IgD-negative memory B cell (primary cell): Measurements from ENCODE around the gene KIAA1328. TPM values are rescaled to one million over a fixed set of nuclear protein-coding genes. Genes with fewer than 3 reads are reported as not detected.
"Not testable (repeated sequence)": the region's sequence is repeated elsewhere in the genome, so short reads cannot be mapped to it uniquely, and the experiment has no call there.

Experiments
- H3K27ac Mint-ChIP-seq, 3 donors: one replicate each; pipeline ENCODE4 v1.8.0; 2020 to 2022; ENCODE audit warnings: mild to moderate bottlenecking in 3 of 3, mixed read lengths in 3 of 3, moderate library complexity in 1 of 3
- H3K27me3 Mint-ChIP-seq: one replicate; pipeline ENCODE4 v1.8.0; 2021; ENCODE audit warnings: mixed read lengths
- H3K36me3 Mint-ChIP-seq: one replicate; pipeline ENCODE4 v1.8.0; 2020; ENCODE audit warnings: mild to moderate bottlenecking, mixed read lengths
- H3K4me1 Mint-ChIP-seq, 3 donors: one replicate each; pipeline ENCODE4 v1.8.0; 2020 to 2022; ENCODE audit warnings: mixed read lengths in 3 of 3, mild to moderate bottlenecking in 1 of 3
- H3K4me3 Mint-ChIP-seq, 4 donors: one replicate each; pipeline ENCODE4 v1.8.0; 2020 to 2022; ENCODE audit warnings: mild to moderate bottlenecking in 4 of 4, mixed read lengths in 4 of 4, moderate library complexity in 3 of 4
- H3K9me3 Mint-ChIP-seq, 3 donors: one replicate each; pipeline ENCODE4 v1.8.0; 2020 to 2021; ENCODE audit warnings: mixed read lengths in 3 of 3, mild to moderate bottlenecking in 1 of 3
- polyA plus RNA-seq: library from polyadenylated mRNA; unstranded; fragments of 300-500 nt; fragmentation: Illumina TruSeq; gene quantifications from one replicate; pipeline ENCODE4 v1.2.3, GENCODE V29; 2021

KIAA1328 gene
- polyA plus RNA-seq, 1 donor from 2014 or later = 12.6 TPM

- Mint-ChIP-seq H3K4me3 (no peak overlapping the region), H3K9me3 (no peaks in the 10 kb centered on the region), H3K27me3 (no peaks in the 10 kb centered on the region), H3K4me1 (peaks cover 0 to 5% (median 4%) of the 10 kb centered on the region in 3 donors), H3K27ac (no peak overlapping the region), H3K36me3 (peaks cover 21% of the 10 kb centered on the region)
Observed at GRCh38 chr18:36888778-36889177, 59.9 kb downstream of the KIAA1328 start.

GRCh38 chr18:36889321-36889720 is 60.4 kb downstream of the KIAA1328 start:
- Mint-ChIP-seq H3K27me3 (no peaks in the 10 kb centered on the region), H3K36me3 (peaks cover 20% of the 10 kb centered on the region), H3K4me1 (peaks cover 0 to 5% (median 4%) of the 10 kb centered on the region in 3 donors), H3K9me3 (no peaks in the 10 kb centered on the region), H3K4me3 (no peak overlapping the region), H3K27ac (no peak overlapping the region)

DNA sequence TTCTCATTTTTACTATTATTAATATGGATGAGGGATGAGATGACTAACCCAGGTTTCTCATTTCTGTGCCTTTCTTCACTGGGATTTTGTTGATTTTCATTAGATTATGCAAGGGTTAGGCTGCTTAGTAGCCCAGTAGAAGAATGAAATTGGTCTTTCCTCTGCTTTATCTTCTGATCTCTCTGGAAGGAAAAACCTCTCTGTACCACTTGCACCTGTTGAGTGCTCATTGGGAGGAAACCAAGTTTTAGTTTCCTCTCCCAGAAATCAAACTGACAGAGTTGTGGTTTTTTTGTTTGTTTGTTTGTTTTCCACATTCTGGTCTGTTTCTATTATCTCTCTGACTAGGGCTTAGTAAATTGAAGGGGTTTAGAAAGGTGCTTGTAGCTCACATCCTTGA is 60.8 kb downstream of the KIAA1328 start:
- H3K27me3 Mint-ChIP-seq = no peaks in the 10 kb centered on the region
- H3K27ac Mint-ChIP-seq = peak overlapping the region in 1 of 3 donors; percentile 29
- H3K4me1 Mint-ChIP-seq = peaks cover 0 to 5% (median 4%) of the 10 kb centered on the region in 3 donors
- peaks cover 21% of the 10 kb centered on the region for H3K36me3 Mint-ChIP-seq
- no peak overlapping the region for H3K4me3 Mint-ChIP-seq
- no peaks in the 10 kb centered on the region for H3K9me3 Mint-ChIP-seq

GRCh38 chr18:36890598-36890997 is 61.7 kb downstream of the KIAA1328 start:
- Mint-ChIP-seq H3K27ac (no peak overlapping the region), H3K4me1 (peaks cover 0 to 5% (median 4%) of the 10 kb centered on the region in 3 donors), H3K4me3 (no peak overlapping the region), H3K9me3 (no peaks in the 10 kb centered on the region), H3K27me3 (no peaks in the 10 kb centered on the region), H3K36me3 (peaks cover 22% of the 10 kb centered on the region)

DNA sequence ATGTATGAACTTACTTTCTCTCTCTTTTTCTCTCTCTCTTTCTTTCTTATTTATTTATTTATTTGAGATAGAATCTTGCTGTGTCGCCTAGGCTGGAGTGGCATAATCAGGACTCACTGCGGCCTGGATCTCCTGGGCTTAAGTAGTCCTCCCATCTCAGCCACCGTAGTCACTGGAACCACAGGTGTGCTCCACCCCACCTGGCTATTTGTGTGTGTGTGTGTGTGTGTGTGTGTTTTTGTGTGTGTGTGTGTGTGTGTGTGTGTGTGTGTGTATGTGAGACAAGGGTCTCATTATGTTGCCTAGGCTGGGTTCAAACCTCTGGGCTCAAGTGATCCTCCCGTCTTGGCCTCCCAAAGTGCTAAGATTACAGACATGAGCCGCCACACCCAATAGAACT is 64.3 kb downstream of the KIAA1328 start:
- Mint-ChIP-seq H3K27me3 (no peaks in the 10 kb centered on the region), H3K36me3 (peaks cover 16% of the 10 kb centered on the region), H3K4me1 (peaks cover 0 to 5% (median 4%) of the 10 kb centered on the region in 3 donors), H3K27ac (no peak overlapping the region), H3K9me3 (no peaks in the 10 kb centered on the region), H3K4me3 (no peak overlapping the region)

GRCh38 chr18:36895606-36896005 is 66.7 kb downstream of the KIAA1328 start:
- Mint-ChIP-seq H3K4me3 (no peak overlapping the region), H3K4me1 (no peaks in the 10 kb centered on the region), H3K27me3 (no peaks in the 10 kb centered on the region), H3K9me3 (peaks cover 0 to 5% (median 0%) of the 10 kb centered on the region in 3 donors), H3K36me3 (peaks cover 21% of the 10 kb centered on the region), H3K27ac (no peak overlapping the region)

DNA sequence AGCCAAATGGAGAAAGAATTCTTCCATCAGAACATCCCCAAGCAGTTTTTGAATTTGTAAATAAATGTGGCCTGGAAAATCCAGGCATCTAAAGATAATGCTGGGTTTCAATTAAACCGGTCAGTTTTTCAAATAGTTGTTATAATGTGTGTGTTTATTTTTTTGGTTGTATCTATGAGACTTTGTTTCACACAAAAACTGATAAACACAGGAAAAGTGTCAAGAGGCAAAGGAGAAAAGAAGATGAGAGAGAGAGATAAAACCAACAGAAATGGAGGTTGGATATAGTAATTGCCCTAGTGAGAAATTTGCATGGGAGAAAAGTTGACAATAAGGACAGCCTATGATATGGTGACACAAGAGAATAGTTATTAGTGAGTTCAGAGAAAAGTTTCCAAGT is 68.3 kb downstream of the KIAA1328 start:
- Mint-ChIP-seq H3K9me3 (peaks cover 0 to 5% (median 0%) of the 10 kb centered on the region in 3 donors), H3K27me3 (no peaks in the 10 kb centered on the region), H3K27ac (peak overlapping the region in 1 of 3 donors; percentile 14), H3K36me3 (peaks cover 15% of the 10 kb centered on the region), H3K4me3 (no peak overlapping the region), H3K4me1 (no peaks in the 10 kb centered on the region)

GRCh38 chr18:36899289-36899688 is 70.4 kb downstream of the KIAA1328 start:
- Mint-ChIP-seq H3K9me3 (peaks cover 0 to 5% (median 0%) of the 10 kb centered on the region in 3 donors), H3K4me1 (no peaks in the 10 kb centered on the region), H3K36me3 (peaks cover 13% of the 10 kb centered on the region), H3K27ac (no peak overlapping the region), H3K27me3 (no peaks in the 10 kb centered on the region), H3K4me3 (no peak overlapping the region)

DNA sequence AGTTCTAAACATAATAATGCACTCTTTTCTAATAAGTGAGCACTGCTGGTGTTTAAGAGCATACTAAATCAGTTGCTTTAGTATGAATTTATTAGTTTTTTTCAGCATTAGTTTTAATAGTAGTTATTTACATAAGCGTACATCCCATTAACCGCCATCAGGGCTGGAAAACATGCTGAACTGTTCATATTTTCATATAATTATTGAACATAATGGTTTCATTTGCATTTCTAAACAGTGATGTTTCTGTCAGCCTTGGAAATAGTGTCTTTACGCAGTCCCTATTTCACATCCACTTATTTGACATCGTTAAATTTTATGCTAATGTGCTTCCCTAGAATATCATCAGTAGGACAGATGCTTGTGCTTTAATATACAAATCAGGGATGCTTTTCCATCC is 71.5 kb downstream of the KIAA1328 start:
- Mint-ChIP-seq H3K27me3 (no peaks in the 10 kb centered on the region), H3K9me3 (peaks cover 0 to 5% (median 0%) of the 10 kb centered on the region in 3 donors), H3K36me3 (peaks cover 7% of the 10 kb centered on the region), H3K4me1 (no peaks in the 10 kb centered on the region), H3K27ac (no peak overlapping the region), H3K4me3 (no peak overlapping the region)

DNA sequence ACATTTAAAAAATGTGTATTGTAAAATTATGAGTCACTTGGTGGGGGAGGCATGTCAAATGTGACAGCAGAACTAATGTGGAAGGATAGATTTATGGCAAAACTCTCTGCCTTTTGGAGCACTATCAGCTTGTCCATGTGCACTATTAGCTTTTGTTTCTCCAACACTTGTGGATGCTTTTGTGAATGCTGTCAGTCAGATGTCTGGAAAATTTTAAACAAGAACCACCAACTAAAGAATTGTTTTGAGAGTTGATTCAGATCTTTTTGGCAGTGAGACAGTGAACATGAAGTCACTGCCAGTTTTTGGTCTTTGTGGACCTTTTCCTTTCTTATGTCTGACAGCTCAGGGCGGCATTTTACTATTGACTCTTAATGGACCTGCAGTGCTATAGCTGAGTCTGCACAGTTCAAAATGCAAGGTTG is 72.4 kb downstream of the KIAA1328 start:
- H3K27ac Mint-ChIP-seq = no peak overlapping the region
- H3K4me3 Mint-ChIP-seq = no peak overlapping the region
- H3K4me1 Mint-ChIP-seq = no peaks in the 10 kb centered on the region
- no peaks in the 10 kb centered on the region for H3K27me3 Mint-ChIP-seq
- peaks cover 7% of the 10 kb centered on the region for H3K36me3 Mint-ChIP-seq
- peaks cover 0 to 5% (median 0%) of the 10 kb centered on the region in 3 donors for H3K9me3 Mint-ChIP-seq

GRCh38 chr18:36903215-36903928 is 74.4 kb downstream of the KIAA1328 start:
- Mint-ChIP-seq H3K4me3 (no peak overlapping the region), H3K4me1 (no peaks in the 10 kb centered on the region), H3K9me3 (peaks cover 0 to 5% (median 0%) of the 10 kb centered on the region in 3 donors), H3K27ac (no peak overlapping the region), H3K36me3 (peaks cover 10% of the 10 kb centered on the region), H3K27me3 (no peaks in the 10 kb centered on the region)

DNA sequence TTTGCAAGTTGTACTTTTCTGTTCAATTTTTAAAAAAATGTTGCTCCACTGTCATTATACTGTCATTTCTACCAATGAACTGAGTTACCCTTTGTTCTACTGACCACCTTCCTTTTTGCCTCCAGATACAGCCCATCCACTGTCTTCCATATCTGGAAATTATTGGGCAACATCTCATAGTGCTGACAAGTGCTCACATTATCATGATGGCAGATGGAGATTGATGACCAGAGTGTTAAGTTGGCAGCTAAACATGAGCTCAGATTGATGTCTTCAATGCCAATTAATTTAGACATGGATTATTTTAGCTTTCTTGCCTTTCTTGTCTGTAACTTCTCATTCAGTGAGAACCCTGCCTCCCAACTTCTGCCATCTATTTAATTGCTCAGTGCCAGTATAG is 76.6 kb downstream of the KIAA1328 start:
- H3K27me3 Mint-ChIP-seq = no peaks in the 10 kb centered on the region
- peaks cover 5% of the 10 kb centered on the region for H3K36me3 Mint-ChIP-seq

GRCh38 chr18:36909282-36909681 is 80.4 kb downstream of the KIAA1328 start:
- not testable (repeated sequence) for H3K27me3 Mint-ChIP-seq, H3K27ac Mint-ChIP-seq, H3K36me3 Mint-ChIP-seq, H3K9me3 Mint-ChIP-seq, H3K4me3 Mint-ChIP-seq
- peaks cover 0 to 14% (median 4%) of the 10 kb centered on the region in 3 donors for H3K4me1 Mint-ChIP-seq

More for the DNA sequence above, 76.6 kb downstream of the KIAA1328 start:
- H3K27ac Mint-ChIP-seq = no peak overlapping the region
- H3K9me3 Mint-ChIP-seq = no peaks in the 10 kb centered on the region
- no peaks in the 10 kb centered on the region for H3K4me1 Mint-ChIP-seq
- H3K4me3 Mint-ChIP-seq = no peak overlapping the region

GRCh38 chr18:36912887-36913286 is 84.0 kb downstream of the KIAA1328 start:
- H3K36me3 Mint-ChIP-seq = peaks cover 5% of the 10 kb centered on the region
- peak overlapping the region in 1 of 3 donors; percentile 40 for H3K27ac Mint-ChIP-seq
- no peak overlapping the region for H3K4me3 Mint-ChIP-seq

DNA sequence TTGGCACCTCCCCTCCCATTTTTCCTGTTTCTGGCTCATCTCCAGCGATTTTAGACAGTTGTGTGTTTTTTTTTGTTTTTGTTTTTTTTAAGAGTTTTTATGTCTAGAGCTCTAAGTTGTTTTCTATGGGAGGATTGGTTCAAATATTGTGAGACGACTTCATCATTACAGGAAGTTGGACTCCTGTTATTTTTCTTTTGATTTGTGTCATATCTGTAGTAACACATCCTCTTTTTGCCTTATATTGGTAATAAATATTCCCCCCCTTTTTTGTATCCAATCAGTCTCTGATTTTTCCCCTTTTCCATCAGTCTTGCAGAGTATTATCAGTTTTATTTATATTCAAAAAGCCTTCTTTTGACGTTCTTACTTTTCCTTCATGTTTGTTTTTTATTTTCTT is 89.0 kb downstream of the KIAA1328 start:
- peaks cover 10% of the 10 kb centered on the region for H3K36me3 Mint-ChIP-seq
- no peak overlapping the region for H3K4me3 Mint-ChIP-seq
- peaks cover 0 to 5% (median 5%) of the 10 kb centered on the region in 3 donors for H3K4me1 Mint-ChIP-seq
- peaks cover 0 to 4% (median 0%) of the 10 kb centered on the region in 3 donors for H3K9me3 Mint-ChIP-seq
- H3K27ac Mint-ChIP-seq = peak overlapping the region in 1 of 3 donors; percentile 48
- H3K27me3 Mint-ChIP-seq = no peaks in the 10 kb centered on the region

More at GRCh38 chr18:36912887-36913286, 84.0 kb downstream of the KIAA1328 start:
- H3K4me1 Mint-ChIP-seq = peaks cover 0 to 14% (median 8%) of the 10 kb centered on the region in 3 donors
- no peaks in the 10 kb centered on the region for H3K27me3 Mint-ChIP-seq
- H3K9me3 Mint-ChIP-seq = no peaks in the 10 kb centered on the region

DNA sequence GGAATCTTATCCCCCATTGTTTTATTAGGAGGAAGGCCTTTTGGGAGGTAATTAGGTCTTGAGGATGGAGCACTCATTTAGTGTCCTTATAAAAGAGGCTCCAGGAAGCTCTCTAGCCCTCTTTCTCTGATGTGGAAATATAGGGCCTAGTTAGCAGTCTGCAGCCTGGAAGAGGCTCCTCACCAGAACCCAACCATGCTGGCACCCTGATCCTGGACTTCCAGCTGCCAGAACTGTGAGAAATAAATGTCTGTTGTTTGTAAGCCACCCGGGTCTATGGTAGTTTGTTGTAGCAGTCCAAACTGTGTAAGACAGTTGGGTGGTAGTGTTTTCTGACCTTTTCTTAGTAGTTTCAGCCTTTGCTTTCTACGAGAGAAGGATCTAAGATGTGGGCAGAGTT is 100.7 kb downstream of the KIAA1328 start:
- Mint-ChIP-seq H3K36me3 (peaks cover 19% of the 10 kb centered on the region), H3K4me1 (peaks cover 0 to 4% (median 4%) of the 10 kb centered on the region in 3 donors), H3K9me3 (no peaks in the 10 kb centered on the region), H3K27ac (no peak overlapping the region), H3K27me3 (no peaks in the 10 kb centered on the region), H3K4me3 (no peak overlapping the region)
